ENCODE measurements around the gene FLRT1. TPM values are rescaled to one million over a fixed set of nuclear protein-coding genes. Genes with fewer than 3 reads are reported as not detected.
A peak's percentile ranks its signal among the peaks of the same experiment; 100 is the strongest.

The FLRT1 gene, protein sequence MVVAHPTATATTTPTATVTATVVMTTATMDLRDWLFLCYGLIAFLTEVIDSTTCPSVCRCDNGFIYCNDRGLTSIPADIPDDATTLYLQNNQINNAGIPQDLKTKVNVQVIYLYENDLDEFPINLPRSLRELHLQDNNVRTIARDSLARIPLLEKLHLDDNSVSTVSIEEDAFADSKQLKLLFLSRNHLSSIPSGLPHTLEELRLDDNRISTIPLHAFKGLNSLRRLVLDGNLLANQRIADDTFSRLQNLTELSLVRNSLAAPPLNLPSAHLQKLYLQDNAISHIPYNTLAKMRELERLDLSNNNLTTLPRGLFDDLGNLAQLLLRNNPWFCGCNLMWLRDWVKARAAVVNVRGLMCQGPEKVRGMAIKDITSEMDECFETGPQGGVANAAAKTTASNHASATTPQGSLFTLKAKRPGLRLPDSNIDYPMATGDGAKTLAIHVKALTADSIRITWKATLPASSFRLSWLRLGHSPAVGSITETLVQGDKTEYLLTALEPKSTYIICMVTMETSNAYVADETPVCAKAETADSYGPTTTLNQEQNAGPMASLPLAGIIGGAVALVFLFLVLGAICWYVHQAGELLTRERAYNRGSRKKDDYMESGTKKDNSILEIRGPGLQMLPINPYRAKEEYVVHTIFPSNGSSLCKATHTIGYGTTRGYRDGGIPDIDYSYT
- not detected for total RNA-seq

DNA sequence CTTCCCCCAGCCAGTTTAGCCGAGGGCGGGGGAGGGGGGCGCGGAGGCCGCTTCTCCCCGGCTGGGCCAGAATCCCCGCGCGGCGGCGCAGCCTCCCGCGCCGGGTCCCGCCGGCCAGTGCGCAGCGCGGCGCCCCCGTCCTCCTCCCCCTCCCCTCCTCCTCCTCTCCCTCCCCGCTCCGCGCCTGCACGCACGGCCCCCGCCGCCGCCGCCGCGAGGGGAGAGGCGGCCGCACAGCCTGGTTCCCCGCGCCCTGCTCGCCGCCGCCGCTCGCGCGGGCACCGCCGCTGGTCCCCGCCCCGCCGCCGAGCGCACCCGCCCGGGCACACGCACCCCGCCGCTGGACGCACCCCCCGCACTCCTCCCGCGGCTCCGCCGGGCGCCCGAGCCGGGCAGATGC lies at the start of gene FLRT1:
FLRT1 (plus strand) TSS at position 356 of the 400 bp plus-strand sequence. CDS start 80,337 bp downstream, outside the sequence.
- DNase-seq (ENCODE audit: low spot score), result no peak
- H3K4me3 Mint-ChIP-seq, result no peak within 1 kb of the TSS
- peaks cover 17 to 21% of the 10 kb centered on the region in 2 donors for H3K27me3 Mint-ChIP-seq
- ATAC-seq, result no peak
- H3K4me1 Mint-ChIP-seq (ENCODE audit: low read depth in 2 of 2), result peaks cover 4 to 6% of the 10 kb centered on the region in 2 donors
- H3K36me3 Mint-ChIP-seq, result no peaks in the 10 kb centered on the region
- no peaks in the 10 kb centered on the region for H3K9me3 Mint-ChIP-seq
- no peak within 1 kb of the TSS for H3K27ac Mint-ChIP-seq

DNA sequence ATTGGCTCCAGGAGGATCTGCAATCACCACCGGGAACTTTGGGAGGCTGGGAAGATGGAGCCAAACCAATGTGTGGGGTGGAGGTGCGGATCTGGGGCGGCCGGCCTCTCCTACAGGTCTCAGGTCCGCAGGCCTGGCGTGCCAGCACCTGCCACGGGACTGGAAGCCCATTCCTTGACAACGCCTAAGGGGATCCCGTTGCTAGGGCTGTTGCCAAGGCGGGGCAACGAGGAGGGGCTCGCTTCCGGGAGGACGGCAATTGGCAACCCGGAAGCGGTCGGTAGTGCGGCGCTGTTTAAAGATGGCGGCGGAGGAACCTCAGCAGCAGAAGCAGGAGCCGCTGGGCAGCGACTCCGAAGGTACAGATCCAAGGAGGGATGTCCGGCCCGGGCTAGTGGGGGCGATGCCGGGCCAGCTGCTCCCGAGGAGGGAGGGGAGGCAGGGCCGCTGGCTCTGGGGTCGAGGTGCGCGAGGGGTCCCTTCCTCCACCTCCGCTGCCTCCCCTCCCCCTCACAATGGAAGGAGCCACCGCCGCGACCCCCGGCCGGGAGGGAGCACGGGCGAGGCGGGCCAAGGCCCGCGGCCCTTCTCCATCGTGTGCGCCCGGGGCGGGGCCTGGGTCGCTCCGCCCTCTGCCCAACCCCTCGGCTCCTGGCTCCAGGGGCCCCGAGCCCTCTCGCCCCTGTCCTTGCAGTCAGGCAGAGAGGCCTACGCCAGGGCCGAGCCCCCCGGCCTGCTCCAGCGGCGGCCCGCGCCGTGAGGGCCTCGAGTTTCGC lies 49.4 kb upstream of the FLRT1 start, which contains the start of gene OTUB1:
OTUB1 (plus strand) TSS at position 283 of the 776 bp plus-strand sequence; CDS start at position 302, 19 bp downstream.
- H3K27me3 Mint-ChIP-seq, result no peaks in the 10 kb centered on the region
- DNase-seq (ENCODE audit: low spot score) (peak; percentile 91), ATAC-seq (peak; percentile 93 to 96)
- peak within 1 kb of the TSS; percentile 97 for H3K4me3 Mint-ChIP-seq
- H3K9me3 Mint-ChIP-seq, result no peaks in the 10 kb centered on the region
- H3K36me3 Mint-ChIP-seq, result no peaks in the 10 kb centered on the region
- H3K27ac Mint-ChIP-seq, result peak within 1 kb of the TSS; percentile 96 to 99
- H3K4me1 Mint-ChIP-seq (ENCODE audit: low read depth in 2 of 2), result peaks cover 12 to 24% of the 10 kb centered on the region in 2 donors

DNA sequence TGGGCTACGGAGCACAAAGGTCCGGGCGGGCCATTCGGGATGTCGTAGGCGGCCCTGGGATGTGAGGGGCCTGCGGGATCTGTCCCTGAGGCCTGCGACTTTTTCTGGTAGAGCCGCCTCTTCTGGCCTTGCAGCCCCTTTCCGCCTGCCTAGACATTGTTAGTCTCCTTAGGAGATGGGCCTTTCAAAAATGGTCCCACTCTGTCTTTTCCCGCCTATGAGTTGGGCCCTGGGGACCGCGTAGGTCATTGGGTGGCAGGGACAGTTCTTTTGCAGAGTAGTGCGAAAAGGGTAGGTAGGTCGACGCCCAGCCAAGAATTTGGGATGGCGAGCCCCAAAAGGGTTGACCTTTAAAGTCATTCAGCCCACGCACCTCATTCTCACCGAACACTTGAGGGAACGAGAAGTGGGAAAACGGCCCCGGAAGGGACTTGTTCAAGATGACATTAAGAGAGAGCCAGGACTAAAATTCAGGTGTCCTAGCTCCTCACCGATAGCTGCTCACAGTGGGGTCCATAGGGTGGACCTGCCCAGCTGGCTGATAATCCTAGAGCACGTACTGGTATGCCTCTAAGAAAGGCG lies 48.7 kb upstream of the FLRT1 start:
- no peaks in the 10 kb centered on the region for H3K9me3 Mint-ChIP-seq
- no peak overlapping the region for H3K27ac Mint-ChIP-seq
- H3K27me3 Mint-ChIP-seq, result no peaks in the 10 kb centered on the region
- peaks cover 12 to 28% of the 10 kb centered on the region in 2 donors for H3K4me1 Mint-ChIP-seq (ENCODE audit: low read depth in 2 of 2)
- peak overlapping the region; percentile 68 for H3K4me3 Mint-ChIP-seq
- DNase-seq (ENCODE audit: low spot score), result no peak
- no peak for ATAC-seq
- peaks cover 5% of the 10 kb centered on the region for H3K36me3 Mint-ChIP-seq

DNA sequence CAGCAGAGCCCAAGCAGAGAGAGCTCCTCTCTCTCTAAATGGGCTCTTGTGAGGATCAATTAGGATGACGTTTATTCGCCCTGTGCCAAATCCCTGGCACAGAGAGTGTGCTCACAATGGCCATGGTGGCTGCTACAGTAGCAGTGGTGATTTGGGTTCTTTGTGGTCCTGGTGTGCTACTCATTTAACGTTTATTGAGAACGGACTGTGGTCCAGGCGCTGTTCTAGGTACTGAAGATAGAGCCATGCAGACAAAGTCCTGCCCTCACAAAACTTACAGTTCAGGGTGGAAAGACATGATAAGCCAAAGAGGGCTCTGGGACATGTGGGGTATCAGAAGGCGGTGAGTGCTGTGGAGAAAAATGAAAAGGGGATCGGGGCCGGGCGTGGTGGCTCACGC lies 44.2 kb upstream of the FLRT1 start:
- no peak overlapping the region for H3K27ac Mint-ChIP-seq
- H3K4me3 Mint-ChIP-seq, result no peak overlapping the region
- H3K36me3 Mint-ChIP-seq, result peaks cover 5% of the 10 kb centered on the region
- no peaks in the 10 kb centered on the region for H3K27me3 Mint-ChIP-seq
- H3K9me3 Mint-ChIP-seq, result no peaks in the 10 kb centered on the region
- DNase-seq (ENCODE audit: low spot score) (no peak), ATAC-seq (no peak)
- peaks cover 5 to 24% of the 10 kb centered on the region in 2 donors for H3K4me1 Mint-ChIP-seq (ENCODE audit: low read depth in 2 of 2)

DNA sequence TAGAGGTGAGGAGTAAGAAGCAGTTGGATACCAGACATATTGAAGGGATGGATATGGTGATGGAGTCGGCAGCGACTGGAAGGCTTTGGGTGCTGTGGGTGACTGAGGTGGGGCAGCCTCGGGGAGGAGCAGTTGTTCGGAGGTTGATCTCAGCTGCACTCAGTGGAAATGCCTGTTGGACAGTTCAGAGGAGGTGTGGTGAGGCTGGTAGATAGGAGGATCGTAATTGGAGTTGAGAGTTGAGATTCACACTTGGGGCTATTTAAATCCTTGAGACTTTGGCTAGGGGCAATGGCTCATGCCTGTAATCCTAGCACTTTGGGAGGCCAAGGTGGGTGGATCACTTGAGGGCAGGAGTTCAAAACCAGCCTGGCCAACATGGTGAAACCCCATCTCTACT lies 42.6 kb upstream of the FLRT1 start:
- Mint-ChIP-seq H3K9me3 (no peaks in the 10 kb centered on the region), H3K27me3 (no peaks in the 10 kb centered on the region), H3K27ac (no peak overlapping the region), H3K4me3 (no peak overlapping the region), H3K36me3 (peaks cover 11% of the 10 kb centered on the region), H3K4me1 (ENCODE audit: low read depth in 2 of 2) (peaks cover 5 to 17% of the 10 kb centered on the region in 2 donors)
- no peak for ATAC-seq
- no peak for DNase-seq (ENCODE audit: low spot score)

DNA sequence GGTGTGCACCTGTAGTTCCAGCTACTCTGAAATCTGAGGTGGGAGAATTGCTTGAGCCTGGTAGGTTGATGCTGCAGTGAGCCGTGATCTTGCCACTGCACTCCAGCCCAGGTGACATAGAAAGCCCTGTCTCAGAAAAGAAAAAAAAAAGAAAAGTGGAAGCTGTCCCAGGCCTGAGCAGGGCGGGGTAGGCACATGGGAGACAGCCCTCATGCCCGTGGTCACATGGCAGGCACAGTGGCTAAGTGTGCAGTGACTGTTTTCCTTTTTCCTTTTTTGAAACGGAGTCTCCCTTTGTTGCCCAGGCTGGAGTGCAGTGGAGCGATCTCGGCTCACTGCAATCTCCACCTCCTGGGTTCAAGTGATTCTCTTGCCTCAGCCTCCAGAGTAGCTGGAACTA lies 41.7 kb upstream of the FLRT1 start:
- no peaks in the 10 kb centered on the region for H3K27me3 Mint-ChIP-seq
- H3K4me3 Mint-ChIP-seq, result no peak overlapping the region
- peaks cover 11% of the 10 kb centered on the region for H3K36me3 Mint-ChIP-seq
- no peak overlapping the region for H3K27ac Mint-ChIP-seq
- H3K4me1 Mint-ChIP-seq (ENCODE audit: low read depth in 2 of 2), result peaks cover 5 to 15% of the 10 kb centered on the region in 2 donors
- ATAC-seq, result no peak
- no peak for DNase-seq (ENCODE audit: low spot score)
- no peaks in the 10 kb centered on the region for H3K9me3 Mint-ChIP-seq

DNA sequence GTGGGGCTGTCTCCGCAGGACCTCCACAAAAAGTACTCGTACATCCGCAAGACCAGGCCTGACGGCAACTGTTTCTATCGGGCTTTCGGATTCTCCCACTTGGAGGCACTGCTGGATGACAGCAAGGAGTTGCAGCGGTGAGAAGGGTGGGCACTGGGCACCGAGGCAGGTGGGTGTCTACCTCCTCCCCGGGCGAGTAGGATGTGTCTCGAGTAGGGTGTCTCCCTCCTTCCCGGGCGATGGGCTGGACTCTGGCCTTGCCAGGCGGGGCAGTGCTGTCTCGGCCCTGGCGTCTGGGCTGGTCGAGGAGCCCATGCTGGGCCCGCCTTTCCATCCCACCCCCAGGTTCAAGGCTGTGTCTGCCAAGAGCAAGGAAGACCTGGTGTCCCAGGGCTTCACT lies 39.2 kb upstream of the FLRT1 start:
- H3K4me3 Mint-ChIP-seq, result no peak overlapping the region
- H3K27ac Mint-ChIP-seq, result no peak overlapping the region
- no peak for ATAC-seq
- peaks cover 5 to 14% of the 10 kb centered on the region in 2 donors for H3K4me1 Mint-ChIP-seq (ENCODE audit: low read depth in 2 of 2)
- H3K9me3 Mint-ChIP-seq, result no peaks in the 10 kb centered on the region
- no peaks in the 10 kb centered on the region for H3K27me3 Mint-ChIP-seq
- H3K36me3 Mint-ChIP-seq, result peaks cover 9% of the 10 kb centered on the region
- no peak for DNase-seq (ENCODE audit: low spot score)

DNA sequence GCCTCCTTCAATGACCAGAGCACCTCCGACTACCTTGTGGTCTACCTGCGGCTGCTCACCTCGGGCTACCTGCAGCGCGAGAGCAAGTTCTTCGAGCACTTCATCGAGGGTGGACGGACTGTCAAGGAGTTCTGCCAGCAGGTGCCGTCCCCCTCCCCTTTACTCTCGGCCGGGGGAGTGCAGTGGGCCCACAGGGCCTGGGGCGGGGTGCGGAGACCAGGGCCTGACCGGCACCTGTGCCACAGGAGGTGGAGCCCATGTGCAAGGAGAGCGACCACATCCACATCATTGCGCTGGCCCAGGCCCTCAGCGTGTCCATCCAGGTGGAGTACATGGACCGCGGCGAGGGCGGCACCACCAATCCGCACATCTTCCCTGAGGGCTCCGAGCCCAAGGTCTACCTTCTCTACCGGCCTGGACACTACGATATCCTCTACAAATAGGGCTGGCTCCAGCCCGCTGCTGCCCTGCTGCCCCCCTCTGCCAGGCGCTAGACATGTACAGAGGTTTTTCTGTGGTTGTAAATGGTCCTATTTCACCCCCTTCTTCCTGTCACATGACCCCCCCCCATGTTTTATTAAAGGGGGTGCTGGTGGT lies 38.5 kb upstream of the FLRT1 start:
- no peak overlapping the region for H3K4me3 Mint-ChIP-seq
- H3K9me3 Mint-ChIP-seq, result no peaks in the 10 kb centered on the region
- H3K27me3 Mint-ChIP-seq, result peaks cover 0 to 3% of the 10 kb centered on the region in 2 donors
- no peak for DNase-seq (ENCODE audit: low spot score)
- no peak for ATAC-seq
- peaks cover 6% of the 10 kb centered on the region for H3K36me3 Mint-ChIP-seq
- H3K27ac Mint-ChIP-seq, result no peak overlapping the region
- H3K4me1 Mint-ChIP-seq (ENCODE audit: low read depth in 2 of 2), result peaks cover 5 to 15% of the 10 kb centered on the region in 2 donors

DNA sequence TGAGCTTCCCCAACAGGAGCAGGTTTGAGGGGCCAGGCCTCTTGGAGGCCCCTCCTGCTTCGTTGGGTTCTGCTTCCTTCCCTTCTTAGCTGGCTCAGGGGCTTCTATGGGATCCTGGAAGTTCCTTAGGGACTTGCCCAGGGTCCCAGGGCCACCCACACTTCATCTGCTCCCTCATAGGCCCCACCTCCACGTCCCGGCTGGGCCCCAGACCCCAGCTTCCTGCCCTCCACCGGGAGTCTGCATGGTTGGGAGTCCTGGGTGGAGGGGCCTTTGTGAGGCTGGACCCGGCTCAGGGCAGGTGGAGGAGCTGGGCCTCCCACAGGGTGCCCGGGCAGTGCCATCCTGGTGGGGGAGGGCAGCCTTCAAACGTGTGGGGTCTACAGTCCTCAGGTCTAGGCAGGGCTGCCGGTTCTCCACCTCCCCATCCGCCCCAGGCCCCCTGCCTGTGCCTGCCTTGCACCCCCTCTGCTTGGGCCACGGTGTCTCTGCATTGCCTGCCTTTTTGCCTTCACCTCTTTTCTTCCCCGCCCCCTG lies 37.9 kb upstream of the FLRT1 start:
- Mint-ChIP-seq H3K27ac (no peak overlapping the region), H3K4me3 (no peak overlapping the region), H3K4me1 (ENCODE audit: low read depth in 2 of 2) (peaks cover 4 to 14% of the 10 kb centered on the region in 2 donors), H3K27me3 (peaks cover 0 to 3% of the 10 kb centered on the region in 2 donors), H3K36me3 (peaks cover 6% of the 10 kb centered on the region), H3K9me3 (no peaks in the 10 kb centered on the region)
- DNase-seq (ENCODE audit: low spot score) (no peak), ATAC-seq (no peak)

DNA sequence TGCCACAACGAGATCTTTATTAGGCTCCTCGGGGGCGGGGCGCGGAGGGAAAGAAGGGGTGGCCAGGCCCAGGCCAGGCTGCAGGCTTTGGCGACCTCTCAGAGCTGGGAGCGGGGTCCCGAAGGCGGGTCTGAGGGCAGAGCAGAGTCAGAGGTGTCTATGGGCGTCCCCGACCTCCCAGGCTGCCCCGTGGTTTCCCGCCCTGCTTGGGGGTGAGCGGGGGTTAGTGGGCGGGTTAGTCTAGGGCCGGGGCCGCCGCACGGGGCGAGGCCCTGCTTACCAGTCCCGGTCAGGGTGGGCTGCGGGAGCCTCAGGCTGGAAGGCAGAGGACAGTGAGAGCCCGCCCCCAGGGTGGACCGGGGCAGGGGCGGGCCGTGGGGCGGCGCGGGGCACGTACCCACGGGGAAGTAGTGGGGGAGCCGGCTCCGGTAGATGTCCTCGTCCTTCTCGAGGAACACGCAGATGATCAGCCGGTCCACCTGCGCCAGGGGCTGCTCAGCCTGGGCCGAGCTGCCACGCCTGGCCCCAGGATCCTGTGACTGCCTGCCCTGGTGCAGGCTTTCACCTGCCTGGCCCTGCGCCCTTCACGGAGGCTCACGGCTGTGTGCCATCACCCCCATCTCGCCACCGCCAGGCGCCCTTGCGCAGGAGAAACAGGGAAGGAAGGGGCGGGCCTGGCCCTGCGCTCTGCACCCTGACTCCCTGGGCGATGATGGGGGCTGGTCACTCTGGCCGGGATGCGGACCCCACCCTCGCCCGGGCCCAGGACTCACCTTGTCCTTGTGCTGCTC lies 37.0 kb upstream of the FLRT1 start:
- no peak overlapping the region for H3K4me3 Mint-ChIP-seq
- ATAC-seq, result peak in 1 of 2 donors; percentile 1
- H3K36me3 Mint-ChIP-seq, result peaks cover 6% of the 10 kb centered on the region
- DNase-seq (ENCODE audit: low spot score), result no peak
- peaks cover 0 to 3% of the 10 kb centered on the region in 2 donors for H3K27me3 Mint-ChIP-seq
- peaks cover 0 to 10% of the 10 kb centered on the region in 2 donors for H3K4me1 Mint-ChIP-seq (ENCODE audit: low read depth in 2 of 2)
- no peak overlapping the region for H3K27ac Mint-ChIP-seq
- no peaks in the 10 kb centered on the region for H3K9me3 Mint-ChIP-seq

DNA sequence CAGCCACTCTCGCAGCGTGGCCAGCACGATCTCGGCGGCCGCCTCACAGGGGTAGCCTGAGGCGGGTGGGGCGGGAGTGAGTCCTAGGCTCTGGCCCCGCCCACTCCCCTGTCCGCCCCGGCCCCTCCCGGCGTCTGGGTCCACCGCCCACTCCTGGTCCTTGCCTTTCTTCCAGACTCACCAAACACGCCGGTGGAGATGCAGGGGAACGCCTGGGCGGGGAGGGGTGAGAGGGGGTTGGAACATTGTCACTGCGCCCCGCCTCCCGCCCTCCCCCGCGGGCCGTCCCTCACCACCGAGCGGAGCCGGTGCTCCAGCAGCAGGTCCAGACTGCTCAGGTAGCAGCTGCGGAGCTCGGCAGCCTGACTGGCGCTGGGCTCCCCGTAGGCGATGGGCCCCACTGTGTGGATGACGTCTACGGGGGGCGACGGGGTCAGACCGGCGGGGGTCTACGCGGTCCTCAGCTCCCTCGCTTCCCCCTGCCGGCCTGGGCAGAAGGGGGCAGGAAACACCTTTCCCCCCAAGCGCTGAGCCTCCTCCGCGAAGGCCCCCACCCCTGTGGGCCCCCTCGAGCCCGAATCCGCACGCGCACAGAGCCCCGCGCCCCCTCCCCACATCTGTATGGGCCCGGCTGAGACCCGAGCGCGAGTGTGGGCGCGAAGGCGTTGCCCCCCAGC lies 36.2 kb upstream of the FLRT1 start:
- no peaks in the 10 kb centered on the region for H3K9me3 Mint-ChIP-seq
- DNase-seq (ENCODE audit: low spot score) (peak; percentile 71), ATAC-seq (peak; percentile 34 to 70)
- peaks cover 0 to 3% of the 10 kb centered on the region in 2 donors for H3K27me3 Mint-ChIP-seq
- H3K36me3 Mint-ChIP-seq, result peaks cover 6% of the 10 kb centered on the region
- H3K4me1 Mint-ChIP-seq (ENCODE audit: low read depth in 2 of 2), result peaks cover 0 to 8% of the 10 kb centered on the region in 2 donors
- no peak overlapping the region for H3K4me3 Mint-ChIP-seq
- no peak overlapping the region for H3K27ac Mint-ChIP-seq

Measured in natural killer cell treated with Interleukin-12 subunit alpha and Interleukin-12 subunit beta and Interleukin-15 and Interleukin-18, amount 100 ng/mL, for 72 hours (primary cell).